Esophagus muscularis mucosa (tissue), 4 donors: ENCODE measurements around the gene PEX5L. TPM values are rescaled to one million over a fixed set of nuclear protein-coding genes. Genes with fewer than 3 reads are reported as not detected.

ENCODE experiments used
- DNase-seq: peaks from one replicate; pipeline ENCODE4 v3.0.0-alpha.2; 2017; ENCODE audit errors: extremely low spot score
- H3K27ac ChIP-seq, 4 donors: fragments of 200-600 bp; sonication (generic); replicated peaks in 1 of 4; 1 replicate in 3 of 4; 2 replicates in 1 of 4; pipeline ENCODE4 v1.5.1; 2016 to 2019; ENCODE audit warnings: mild to moderate bottlenecking in 1 of 4
- H3K27me3 ChIP-seq, 4 donors: fragments of 200-600 bp; sonication (generic); one replicate each; pipeline versions ENCODE4 v1.5.1 to v1.6.0; 2016 to 2019
- H3K36me3 ChIP-seq, 4 donors: fragments of 200-600 bp; sonication (generic); one replicate each; pipeline ENCODE4 v1.5.1; 2016 to 2019
- H3K4me1 ChIP-seq, 4 donors: fragments of 200-600 bp; sonication (generic); one replicate each; pipeline ENCODE4 v1.5.1; 2016 to 2019
- H3K4me3 ChIP-seq, 4 donors: fragments of 200-600 bp; sonication (generic); 1 replicate in 2 of 4; 2 replicates in 2 of 4; pipeline ENCODE4 v1.5.1; 2016 to 2019; ENCODE audit warnings: mild to moderate bottlenecking in 4 of 4, moderate library complexity in 1 of 4
- H3K9me3 ChIP-seq, 4 donors: fragments of 200-600 bp; sonication (generic); 1 replicate in 3 of 4; 2 replicates in 1 of 4; pipeline ENCODE4 v1.5.1; 2016 to 2019
- EP300 ChIP-seq: sonication (generic); formaldehyde crosslinking; IDR thresholded peaks from one replicate; pipeline ENCODE4 v1.6.1; 2017; ENCODE audit warnings: antibody characterized with exemption
- POLR2A ChIP-seq: fragments of 450-650 bp; IDR thresholded peaks from one replicate; pipeline ENCODE4 v1.6.1; 2017; ENCODE audit warnings: antibody characterized with exemption, moderate library complexity, mild to moderate bottlenecking, low read depth
- POLR2AphosphoS5 ChIP-seq, 2 donors: sonication (generic); formaldehyde crosslinking; IDR thresholded peaks; one replicate each; pipeline ENCODE4 v1.6.1; 2017; ENCODE audit warnings: antibody characterized with exemption in 2 of 2
- WGBS: methylation state at CpG from one replicate; pipeline ENCODE4 v1.1.5; 2018; 5-methylcytosine and 5-hydroxymethylcytosine counted together
- intact Hi-C: fragments of 100-400 bp; cut with DNase I; formaldehyde crosslinking; loops from one replicate; pipeline ENCODE4 v1.15.1; 2023
- total RNA-seq, 4 donors: library from RNA; depleted of rRNA; stranded (reverse); fragments of >200 nt; gene quantifications; one replicate each; pipeline versions ENCODE4 v1.1.0 to v1.2.1, GENCODE V29; 2016
- TF ChIP-seq, protein P1 (sequence below), 3 experiments: fragments of 200-600 bp in 2 of 3; fragments of 450-650 bp in 1 of 3; sonication (generic) in 2 of 3; IDR thresholded peaks; one replicate each; pipeline ENCODE4 v1.5.1; 2017 to 2019; ENCODE audit warnings: antibody characterized with exemption in 3 of 3, mild to moderate bottlenecking in 2 of 3, moderate library complexity in 1 of 3

Gene PEX5L
- total RNA-seq, 4 donors from 2014 or later = 0.06 to 0.78 TPM; not detected in 2

DNA sequence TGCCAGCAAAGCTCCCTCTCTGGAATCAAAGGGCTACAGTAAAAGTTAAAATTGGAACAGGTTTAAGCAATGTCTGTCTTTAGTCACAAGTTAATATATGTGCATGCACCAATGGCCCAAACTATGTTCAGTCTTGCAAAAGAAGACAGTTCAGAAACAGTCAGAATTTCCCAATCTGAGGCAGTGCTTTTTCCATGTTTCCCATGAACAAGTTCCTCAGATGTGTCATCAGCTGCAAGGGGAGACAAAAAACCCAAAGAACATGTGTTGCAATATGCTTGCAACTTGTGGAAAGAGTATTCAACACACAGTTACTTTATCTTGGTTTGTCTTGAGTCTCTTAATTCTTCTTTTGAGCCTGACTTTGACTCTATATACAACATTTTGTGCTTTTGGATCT, 235.5 kb downstream of the PEX5L start:
- no peaks in the 10 kb centered on the region for H3K4me1 ChIP-seq
- intact Hi-C loops = no loop called here
- TF ChIP-seq EP300 (no peak), POLR2A (no peak), POLR2AphosphoS5 (IDR thresholded peaks at IDR 0.05) (no peak)
- TF ChIP-seq, protein P1, sequence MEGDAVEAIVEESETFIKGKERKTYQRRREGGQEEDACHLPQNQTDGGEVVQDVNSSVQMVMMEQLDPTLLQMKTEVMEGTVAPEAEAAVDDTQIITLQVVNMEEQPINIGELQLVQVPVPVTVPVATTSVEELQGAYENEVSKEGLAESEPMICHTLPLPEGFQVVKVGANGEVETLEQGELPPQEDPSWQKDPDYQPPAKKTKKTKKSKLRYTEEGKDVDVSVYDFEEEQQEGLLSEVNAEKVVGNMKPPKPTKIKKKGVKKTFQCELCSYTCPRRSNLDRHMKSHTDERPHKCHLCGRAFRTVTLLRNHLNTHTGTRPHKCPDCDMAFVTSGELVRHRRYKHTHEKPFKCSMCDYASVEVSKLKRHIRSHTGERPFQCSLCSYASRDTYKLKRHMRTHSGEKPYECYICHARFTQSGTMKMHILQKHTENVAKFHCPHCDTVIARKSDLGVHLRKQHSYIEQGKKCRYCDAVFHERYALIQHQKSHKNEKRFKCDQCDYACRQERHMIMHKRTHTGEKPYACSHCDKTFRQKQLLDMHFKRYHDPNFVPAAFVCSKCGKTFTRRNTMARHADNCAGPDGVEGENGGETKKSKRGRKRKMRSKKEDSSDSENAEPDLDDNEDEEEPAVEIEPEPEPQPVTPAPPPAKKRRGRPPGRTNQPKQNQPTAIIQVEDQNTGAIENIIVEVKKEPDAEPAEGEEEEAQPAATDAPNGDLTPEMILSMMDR (IDR thresholded peaks at IDR 0.05) = no peak
- DNase-seq = no peak
- no peaks in the 10 kb centered on the region for H3K36me3 ChIP-seq
- no peak overlapping the region for H3K27ac ChIP-seq
- H3K9me3 ChIP-seq = no peaks in the 10 kb centered on the region
- no peaks in the 10 kb centered on the region for H3K27me3 ChIP-seq
- no peak overlapping the region for H3K4me3 ChIP-seq

DNA sequence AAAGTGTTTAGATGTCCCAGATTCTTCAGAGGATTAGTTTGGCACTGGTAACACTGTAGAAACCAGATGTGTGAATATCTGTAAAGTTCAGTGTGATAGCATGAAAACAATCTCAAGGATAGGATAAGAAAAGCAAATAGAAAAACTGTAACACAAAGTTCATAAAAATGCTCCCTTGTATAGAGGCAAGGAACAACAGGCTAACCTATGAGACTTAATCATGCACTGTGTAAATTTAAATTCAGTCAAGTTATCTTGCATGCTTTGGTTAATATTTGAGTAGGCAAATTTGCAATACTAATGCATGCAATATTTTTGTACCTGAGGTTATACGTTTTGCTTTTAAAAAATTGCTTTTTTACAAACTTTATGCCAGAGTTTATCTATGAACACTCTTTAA, 239.5 kb downstream of the PEX5L start:
- no peaks in the 10 kb centered on the region for H3K9me3 ChIP-seq
- no peak overlapping the region for H3K27ac ChIP-seq
- no peaks in the 10 kb centered on the region for H3K36me3 ChIP-seq
- intact Hi-C loops = no loop called here
- 81% methylated on average over 1 of the region's 1 CpG for WGBS
- no peaks in the 10 kb centered on the region for H3K27me3 ChIP-seq
- H3K4me3 ChIP-seq = no peak overlapping the region
- H3K4me1 ChIP-seq = no peaks in the 10 kb centered on the region
- no peak for DNase-seq
- TF ChIP-seq, protein P1 (IDR thresholded peaks at IDR 0.05) = no peak
- no peak for TF ChIP-seq POLR2A
- TF ChIP-seq POLR2AphosphoS5 (IDR thresholded peaks at IDR 0.05) = no peak
- TF ChIP-seq EP300 = no peak

DNA sequence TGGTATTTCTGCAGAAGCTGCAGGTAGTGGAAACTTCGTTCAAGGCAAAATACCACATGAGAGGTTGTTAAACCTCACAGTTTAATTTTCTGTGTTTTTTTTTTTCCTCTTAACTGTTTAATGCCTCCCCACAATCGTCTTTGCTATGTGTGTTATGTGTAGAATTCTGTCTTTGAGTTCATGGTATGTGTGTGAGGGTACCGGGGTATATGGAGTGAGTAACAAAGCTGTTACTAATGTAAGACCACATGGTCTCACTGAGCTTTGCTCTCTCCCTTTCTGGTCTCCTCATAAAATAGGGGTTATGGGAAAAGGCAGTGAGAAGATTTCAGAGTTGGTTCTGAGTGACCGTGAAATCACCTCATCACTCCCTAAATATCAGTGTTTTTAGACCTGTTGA, 240.3 kb downstream of the PEX5L start:
- no peak for TF ChIP-seq POLR2AphosphoS5 (IDR thresholded peaks at IDR 0.05)
- no peak for TF ChIP-seq EP300
- no peak for TF ChIP-seq POLR2A
- intact Hi-C loops = no loop called here
- Histone ChIP-seq H3K4me1 (no peaks in the 10 kb centered on the region), H3K27ac (no peak overlapping the region), H3K4me3 (no peak overlapping the region), H3K9me3 (no peaks in the 10 kb centered on the region), H3K27me3 (no peaks in the 10 kb centered on the region), H3K36me3 (no peaks in the 10 kb centered on the region)
- no peak for DNase-seq
- WGBS = 86% methylated on average over 4 of the region's 4 CpGs

DNA sequence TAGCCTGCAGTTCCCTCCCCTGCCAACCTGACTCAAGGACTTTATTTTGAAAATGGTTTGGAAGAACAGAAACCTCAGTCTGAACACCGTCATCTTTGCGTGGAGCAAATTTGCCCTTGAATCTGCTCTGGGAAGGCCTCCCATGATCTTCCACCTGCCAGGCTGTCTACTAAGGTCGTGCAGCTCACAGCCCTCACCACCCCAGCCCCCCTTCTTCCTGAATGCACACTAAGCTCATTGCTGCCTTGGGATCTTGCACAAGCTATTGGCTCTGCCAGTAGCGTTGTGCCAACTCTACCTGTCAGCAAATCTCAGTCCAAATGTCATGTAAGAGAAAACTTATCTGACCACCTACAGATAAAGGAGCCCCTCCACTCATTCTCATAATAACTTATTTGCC, 242.4 kb downstream of the PEX5L start:
- Histone ChIP-seq H3K36me3 (peaks cover 0 to 10% (median 4%) of the 10 kb centered on the region in 4 donors), H3K9me3 (peaks cover 0 to 2% (median 0%) of the 10 kb centered on the region in 4 donors), H3K27ac (no peak overlapping the region), H3K4me3 (no peak overlapping the region), H3K27me3 (no peaks in the 10 kb centered on the region), H3K4me1 (no peaks in the 10 kb centered on the region)
- TF ChIP-seq POLR2A (no peak), POLR2AphosphoS5 (IDR thresholded peaks at IDR 0.05) (no peak), EP300 (no peak)
- TF ChIP-seq, protein P1 (IDR thresholded peaks at IDR 0.05) = no peak
- intact Hi-C loops = no loop called here
- no peak for DNase-seq
- 72% methylated on average over 4 of the region's 4 CpGs for whole genome bisulfite sequencing

DNA sequence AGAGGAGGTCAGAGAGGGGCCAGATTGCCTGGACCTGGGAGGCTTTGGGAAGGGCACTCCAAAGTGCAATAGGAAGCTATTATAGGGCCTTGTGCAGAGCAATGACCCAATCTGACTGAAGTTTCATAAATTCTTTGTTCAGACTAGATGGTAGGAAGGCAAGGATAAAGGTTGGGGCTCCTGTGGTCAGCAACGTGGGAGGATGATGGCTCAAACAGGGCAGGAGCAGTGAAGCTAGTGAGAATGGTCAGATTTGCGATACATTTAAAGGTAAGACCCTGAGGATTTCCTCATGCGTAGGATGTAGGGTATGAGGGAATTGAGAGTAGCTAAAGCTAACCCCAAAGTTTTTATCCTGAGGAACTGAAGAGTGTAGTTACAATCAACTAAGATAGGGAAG, 244.9 kb downstream of the PEX5L start:
- Histone ChIP-seq H3K27me3 (no peaks in the 10 kb centered on the region), H3K27ac (no peak overlapping the region), H3K4me1 (no peaks in the 10 kb centered on the region), H3K4me3 (no peak overlapping the region), H3K36me3 (peaks cover 0 to 17% (median 7%) of the 10 kb centered on the region in 4 donors), H3K9me3 (peaks cover 0 to 4% (median 0%) of the 10 kb centered on the region in 4 donors)
- WGBS = 76% methylated on average over 3 of the region's 3 CpGs
- intact Hi-C loops = no loop called here
- no peak for DNase-seq
- TF ChIP-seq EP300 (no peak), POLR2A (no peak), POLR2AphosphoS5 (IDR thresholded peaks at IDR 0.05) (no peak)
- TF ChIP-seq, protein P1 (IDR thresholded peaks at IDR 0.05) = no peak
